Prostate gland (tissue), 2 donors: ENCODE data around the gene NAA60. TPM values are rescaled to one million over a fixed set of nuclear protein-coding genes. Genes with fewer than 3 reads are reported as not detected.
A peak's percentile ranks its signal among the peaks of the same experiment; 100 is the strongest.

Experiments
- DNase-seq: peaks from one replicate; pipeline ENCODE4 v3.0.0-alpha.2; 2019; ENCODE audit warnings: low spot score
- H3K27ac ChIP-seq, 2 donors: fragments of 200-600 bp; sonication (generic); 2 replicates each; pipeline ENCODE4 v1.5.1; 2017 to 2019
- H3K27me3 ChIP-seq: fragments of 200-600 bp; sonication (generic); replicated peaks from 2 replicates; pipeline ENCODE4 v1.5.1; 2019; ENCODE audit not compliant: insufficient read depth
- H3K36me3 ChIP-seq, 2 donors: fragments of 200-600 bp; sonication (generic); 1 replicate in 1 of 2; 2 replicates in 1 of 2; pipeline versions ENCODE4 v1.5.1 to v1.8.1; 2017 to 2019
- H3K4me1 ChIP-seq: fragments of 200-600 bp; sonication (generic); replicated peaks from 2 replicates; pipeline ENCODE4 v1.5.1; 2019
- H3K4me3 ChIP-seq, 2 donors: fragments of 200-600 bp; sonication (generic); 2 replicates each; pipeline ENCODE4 v1.5.1; 2017 to 2019
- H3K9me3 ChIP-seq: fragments of 200-600 bp; sonication (generic); 2 replicates; pipeline ENCODE4 v1.5.1; 2017
- CTCF ChIP-seq, 4 experiments: fragments of 200-600 bp in 2 of 4; fragments of 450-650 bp in 2 of 4; sonication (generic) in 2 of 4; IDR thresholded peaks; 1 replicate in 3 of 4; 2 replicates in 1 of 4; pipeline ENCODE4 v1.5.1; 2016 to 2019; ENCODE audit warnings: antibody characterized with exemption in 4 of 4, mild to moderate bottlenecking in 2 of 4, moderate library complexity in 2 of 4
- POLR2A ChIP-seq: fragments of 450-650 bp; IDR thresholded peaks from one replicate; pipeline ENCODE4 v1.6.1; 2016; ENCODE audit warnings: antibody characterized with exemption, mild to moderate bottlenecking
- POLR2AphosphoS5 ChIP-seq: sonication (generic); formaldehyde crosslinking; IDR thresholded peaks from one replicate; pipeline ENCODE4 v1.6.1; 2017; ENCODE audit warnings: antibody characterized with exemption
- WGBS: methylation state at CpG from one replicate; pipeline ENCODE4 v1.1.5; 2018; 5-methylcytosine and 5-hydroxymethylcytosine counted together
- intact Hi-C: fragments of 100-400 bp; cut with DNase I; formaldehyde crosslinking; loops from one replicate; pipeline ENCODE4 v1.14.2; 2022
- total RNA-seq, 2 donors: library from RNA; depleted of rRNA; stranded (reverse); fragments of >200 nt; gene quantifications; one replicate each; pipeline ENCODE4 v1.1.0, GENCODE V29; 2016

Gene NAA60
- total RNA-seq, 2 donors from 2014 or later: 48.1 to 99.2 TPM

GRCh38 chr16:3458278-3458851 is 14.9 kb downstream of the NAA60 start:
- no peaks in the 10 kb centered on the region for H3K36me3 ChIP-seq
- TF ChIP-seq POLR2A (no peak), POLR2AphosphoS5 (no peak), CTCF (IDR thresholded peaks at IDR 0.05) (no peak)
- peak overlapping the region; percentile 78 to 81 for H3K4me3 ChIP-seq
- H3K27ac ChIP-seq: peak overlapping the region; percentile 93 to 97
- peaks cover 21% of the 10 kb centered on the region for H3K4me1 ChIP-seq
- no peak for DNase-seq
- intact Hi-C loops: loop anchor here (2.0 kb wide), 1 partner anchor 58 kb away; the partner anchor contains the start of genes ZNF174 and ZSCAN32
- H3K27me3 ChIP-seq: no peaks in the 10 kb centered on the region
- 1% methylated on average over 31 of the region's 47 CpGs for WGBS
- H3K9me3 ChIP-seq: no peaks in the 10 kb centered on the region

GRCh38 chr16:3458852-3459361 is 15.4 kb downstream of the NAA60 start:
- intact Hi-C loops: loop anchor here (2.0 kb wide), 1 partner anchor 58 kb away; the partner anchor contains the start of genes ZNF174 and ZSCAN32
- Histone ChIP-seq H3K9me3 (no peaks in the 10 kb centered on the region), H3K27me3 (no peaks in the 10 kb centered on the region), H3K4me3 (peak overlapping the region; percentile 78 to 81), H3K4me1 (peaks cover 21% of the 10 kb centered on the region), H3K27ac (peak overlapping the region; percentile 93 to 97), H3K36me3 (no peaks in the 10 kb centered on the region)
- DNase-seq: no peak
- TF ChIP-seq POLR2AphosphoS5: no peak
- no peak for TF ChIP-seq POLR2A
- TF ChIP-seq CTCF (IDR thresholded peaks at IDR 0.05): no peak
- 2% methylated on average over 10 of the region's 10 CpGs for WGBS

GRCh38 chr16:3459401-3460090 is 16.1 kb downstream of the NAA60 start:
- Histone ChIP-seq H3K4me3 (peak overlapping the region in 1 of 2 donors; percentile 78), H3K27me3 (no peaks in the 10 kb centered on the region), H3K36me3 (no peaks in the 10 kb centered on the region), H3K27ac (peak overlapping the region; percentile 93 to 97), H3K4me1 (peaks cover 21% of the 10 kb centered on the region), H3K9me3 (no peaks in the 10 kb centered on the region)
- TF ChIP-seq CTCF (IDR thresholded peaks at IDR 0.05) (peak in 1 of 4 experiments; percentile 2), POLR2AphosphoS5 (no peak)
- DNase-seq: no peak
- intact Hi-C loops: loop anchor here (2.0 kb wide), 1 partner anchor 59 kb away; the partner anchor contains the start of genes ZNF174 and ZSCAN32
- 48% methylated on average over 9 of the region's 9 CpGs for WGBS

GRCh38 chr16:3460121-3460520 is 16.6 kb downstream of the NAA60 start:
- H3K9me3 ChIP-seq: no peaks in the 10 kb centered on the region
- TF ChIP-seq POLR2A (no peak), POLR2AphosphoS5 (no peak), CTCF (IDR thresholded peaks at IDR 0.05) (no peak)
- no peak overlapping the region for H3K4me3 ChIP-seq
- WGBS: 71% methylated on average over 7 of the region's 7 CpGs
- H3K4me1 ChIP-seq: peaks cover 21% of the 10 kb centered on the region
- no peaks in the 10 kb centered on the region for H3K27me3 ChIP-seq
- no peaks in the 10 kb centered on the region for H3K36me3 ChIP-seq
- no peak for DNase-seq
- intact Hi-C loops: no loop called here
- peak overlapping the region in 1 of 2 donors; percentile 3 for H3K27ac ChIP-seq
